H9 (cell line): ENCODE measurements around the gene TMEM135. TPM values are rescaled to one million over a fixed set of nuclear protein-coding genes. Genes with fewer than 3 reads are reported as not detected.
"Not testable (repeated sequence)": the region's sequence is repeated elsewhere in the genome, so short reads cannot be mapped to it uniquely, and the experiment has no call there.

Experiments used
- DNase-seq: peaks from one replicate; pipeline ENCODE4 v3.0.0-alpha.2; 2017
- H2AFZ ChIP-seq: one replicate; pipeline ENCODE4 v1.6.1; 2013; ENCODE audit warnings: mild to moderate bottlenecking, low read length, control low read depth, moderate library complexity
- H2AK5ac ChIP-seq: 2 replicates; pipeline ENCODE4 v1.6.1; 2013; ENCODE audit warnings: low read length, control low read depth, mixed read lengths; ENCODE audit not compliant: insufficient read length
- H2BK120ac ChIP-seq: one replicate; pipeline ENCODE4 v1.6.1; 2013; ENCODE audit warnings: low read depth, mild to moderate bottlenecking, low read length, control low read depth, inconsistent platforms; ENCODE audit not compliant: poor library complexity, severe bottlenecking
- H2BK12ac ChIP-seq: 2 replicates; pipeline ENCODE4 v1.6.1; 2013; ENCODE audit warnings: low read length, control low read depth, mixed read lengths, low read depth; ENCODE audit not compliant: insufficient read length
- H2BK15ac ChIP-seq: 2 replicates; pipeline ENCODE4 v1.6.1; 2013; ENCODE audit warnings: low read depth, low read length, control low read depth
- H2BK20ac ChIP-seq: one replicate; pipeline ENCODE4 v1.6.1; 2013; ENCODE audit warnings: low read depth, mild to moderate bottlenecking, low read length, control low read depth, inconsistent platforms; ENCODE audit not compliant: poor library complexity, severe bottlenecking
- H2BK5ac ChIP-seq: 2 replicates; pipeline ENCODE4 v1.6.1; 2013; ENCODE audit warnings: low read length, control low read depth, mixed read lengths; ENCODE audit not compliant: insufficient read length
- H3K14ac ChIP-seq: 2 replicates; pipeline ENCODE4 v1.6.1; 2013; ENCODE audit warnings: low read length, control low read depth; ENCODE audit not compliant: insufficient read depth
- H3K18ac ChIP-seq: 2 replicates; pipeline ENCODE4 v1.6.1; 2013; ENCODE audit warnings: low read depth, mild to moderate bottlenecking, mixed read lengths, low read length, control low read depth; ENCODE audit not compliant: insufficient read length
- H3K23ac ChIP-seq: 2 replicates; pipeline ENCODE4 v1.6.1; 2013; ENCODE audit warnings: low read length, control low read depth, mixed read lengths, low read depth; ENCODE audit not compliant: insufficient read length
- H3K23me2 ChIP-seq: 2 replicates; pipeline ENCODE4 v1.6.1; 2013; ENCODE audit warnings: low read depth, mild to moderate bottlenecking, mixed read lengths, low read length, control low read depth; ENCODE audit not compliant: insufficient read length, poor library complexity, severe bottlenecking
- H3K27ac ChIP-seq: 2 replicates; pipeline ENCODE4 v1.5.1; 2013; ENCODE audit warnings: low read length, control low read depth, mixed read lengths, low read depth; ENCODE audit not compliant: insufficient read length
- H3K27me3 ChIP-seq: 2 replicates; pipeline ENCODE4 v1.6.1; 2013; ENCODE audit warnings: low read length, control low read depth, inconsistent platforms; ENCODE audit not compliant: insufficient read depth
- H3K4ac ChIP-seq: 2 replicates; pipeline ENCODE4 v1.6.1; 2013; ENCODE audit warnings: low read depth, mild to moderate bottlenecking, control low read depth, inconsistent platforms, low read length, moderate library complexity
- H3K4me1 ChIP-seq: 2 replicates; pipeline ENCODE4 v1.6.1; 2013; ENCODE audit warnings: low read length, control low read depth, inconsistent platforms; ENCODE audit not compliant: insufficient read depth
- H3K4me2 ChIP-seq: 2 replicates; pipeline ENCODE4 v1.6.1; 2013; ENCODE audit warnings: low read length, control low read depth, mixed read lengths; ENCODE audit not compliant: insufficient read length, insufficient read depth
- H3K56ac ChIP-seq: 2 replicates; pipeline ENCODE4 v1.6.1; 2013; ENCODE audit warnings: low read depth, mild to moderate bottlenecking, mixed read lengths, low read length, control low read depth; ENCODE audit not compliant: insufficient read length
- H3K79me1 ChIP-seq: 2 replicates; pipeline ENCODE4 v1.6.1; 2013; ENCODE audit warnings: low read depth, mild to moderate bottlenecking, moderate library complexity, low read length, control low read depth, inconsistent platforms; ENCODE audit not compliant: insufficient read depth, poor library complexity, severe bottlenecking
- H3K79me2 ChIP-seq: 2 replicates; pipeline ENCODE4 v1.6.1; 2013; ENCODE audit warnings: low read length, control low read depth, inconsistent platforms; ENCODE audit not compliant: insufficient read depth
- H3K9ac ChIP-seq: 2 replicates; pipeline ENCODE4 v1.6.1; 2013; ENCODE audit warnings: low read length, control low read depth, mixed read lengths; ENCODE audit not compliant: insufficient read length; ENCODE audit errors: extremely low read depth
- H3K9me3 ChIP-seq: one replicate; pipeline ENCODE4 v1.6.1; 2013; ENCODE audit warnings: low read depth, low read length, inconsistent platforms; ENCODE audit not compliant: control insufficient read depth
- H3T11ph ChIP-seq: one replicate; pipeline ENCODE4 v1.6.1; 2013; ENCODE audit warnings: mild to moderate bottlenecking, low read length, control low read depth, inconsistent platforms
- H4K20me1 ChIP-seq: one replicate; pipeline ENCODE4 v1.6.1; 2013; ENCODE audit not compliant: control insufficient read depth, insufficient read length, insufficient read depth
- H4K5ac ChIP-seq: 2 replicates; pipeline ENCODE4 v1.6.1; 2013; ENCODE audit warnings: low read depth, mild to moderate bottlenecking, mixed read lengths, low read length, control low read depth; ENCODE audit not compliant: insufficient read length
- H4K8ac ChIP-seq: replicated peaks from 2 replicates; pipeline ENCODE4 v1.6.1; 2013; ENCODE audit warnings: low read length, control low read depth, mixed read lengths, low read depth; ENCODE audit not compliant: insufficient read length
- H4K91ac ChIP-seq: 2 replicates; pipeline ENCODE4 v1.6.1; 2013; ENCODE audit warnings: low read depth, mild to moderate bottlenecking, moderate library complexity, mixed read lengths, low read length, control low read depth; ENCODE audit not compliant: insufficient read length
- H3K27ac Mint-ChIP-seq, 3 experiments: 2 replicates in 2 of 3; 3 replicates in 1 of 3; pipeline ENCODE4 v1.8.0; 2020 to 2021; ENCODE audit warnings: mixed read lengths in 3 of 3, mild to moderate bottlenecking in 1 of 3, moderate library complexity in 1 of 3
- H3K27me3 Mint-ChIP-seq: 2 replicates; pipeline ENCODE4 v1.8.0; 2021; ENCODE audit warnings: low read depth, mild to moderate bottlenecking, moderate library complexity, mixed read lengths
- H3K36me3 Mint-ChIP-seq, 3 experiments: 2 replicates in 2 of 3; 3 replicates in 1 of 3; pipeline ENCODE4 v1.8.0; 2020 to 2021; ENCODE audit warnings: low read depth in 3 of 3, mixed read lengths in 3 of 3; ENCODE audit not compliant: insufficient read depth in 1 of 3
- H3K4me1 Mint-ChIP-seq, 2 experiments: 2 replicates each; pipeline ENCODE4 v1.8.0; 2020; ENCODE audit warnings: mixed read lengths in 2 of 2
- H3K4me3 Mint-ChIP-seq, 2 experiments: 2 replicates in 1 of 2; 3 replicates in 1 of 2; pipeline ENCODE4 v1.8.0; 2020 to 2021; ENCODE audit warnings: mild to moderate bottlenecking in 2 of 2, mixed read lengths in 2 of 2, moderate library complexity in 1 of 2
- H3K9me3 Mint-ChIP-seq, 2 experiments: 2 replicates in 1 of 2; 3 replicates in 1 of 2; pipeline ENCODE4 v1.8.0; 2020; ENCODE audit warnings: mild to moderate bottlenecking in 2 of 2, mixed read lengths in 2 of 2, moderate library complexity in 1 of 2
- CTCF ChIP-seq: fragments of 200-600 bp; sonication (generic); conservative IDR thresholded peaks from 3 replicates; pipeline ENCODE4 v1.8.0; 2021; ENCODE audit warnings: antibody characterized with exemption, mild to moderate bottlenecking
- whole genome bisulfite sequencing: extraction: QIAGEN DNeasy Blood & Tissue Kit; methylation state at CpG from one replicate; pipeline ENCODE4 v1.1.7; 2013; ENCODE audit warnings: missing lambda C conversion rate, low lambda C conversion rate, mixed read lengths; ENCODE audit not compliant: insufficient read length; ENCODE audit errors: extremely low coverage; 5-methylcytosine and 5-hydroxymethylcytosine counted together
- total RNA-seq: library from RNA; stranded (reverse); gene quantifications from 2 replicates; pipeline ENCODE4 v1.2.1, GENCODE V29; 2021

TMEM135 gene
- total RNA-seq, 1 experiment from 2014 or later, result 25.2 TPM

GRCh38 chr11:87266751-87267150 is 229.0 kb downstream of the TMEM135 start:
- H3T11ph ChIP-seq, result no peak overlapping the region
- Mint-ChIP-seq H3K27ac (no peak overlapping the region; a peak in 1 of 7 replicates), H3K27me3 (no peaks in the 10 kb centered on the region), H3K9me3 (no peaks in the 10 kb centered on the region), H3K36me3 (no peaks in the 10 kb centered on the region), H3K4me1 (no peaks in the 10 kb centered on the region), H3K4me3 (no peak overlapping the region)
- no peak overlapping the region for H4K8ac ChIP-seq
- H2BK15ac ChIP-seq, result no peak overlapping the region
- H4K20me1 ChIP-seq, result no peaks in the 10 kb centered on the region
- H2BK20ac ChIP-seq, result no peak overlapping the region
- H3K14ac ChIP-seq, result no peak overlapping the region
- H3K9me3 ChIP-seq, result no peaks in the 10 kb centered on the region
- no peak overlapping the region for H4K91ac ChIP-seq
- TF ChIP-seq CTCF, result no peak
- no peak overlapping the region for H2BK5ac ChIP-seq
- no peak for DNase-seq
- H2BK120ac ChIP-seq, result no peak overlapping the region
- no peaks in the 10 kb centered on the region for H3K4me1 ChIP-seq
- H3K56ac ChIP-seq, result no peak overlapping the region
- no peaks in the 10 kb centered on the region for H3K79me2 ChIP-seq
- no peak overlapping the region for H2BK12ac ChIP-seq
- H3K18ac ChIP-seq, result no peak overlapping the region
- no peak overlapping the region for H3K4me2 ChIP-seq
- no peak overlapping the region for H3K9ac ChIP-seq
- H3K27ac ChIP-seq, result no peak overlapping the region
- no peaks in the 10 kb centered on the region for H3K27me3 ChIP-seq
- no peak overlapping the region for H2AFZ ChIP-seq
- WGBS, result no CpG with 5 or more reads among the region's 2 CpGs
- no peaks in the 10 kb centered on the region for H3K23me2 ChIP-seq
- no peak overlapping the region for H2AK5ac ChIP-seq
- no peak overlapping the region for H3K4ac ChIP-seq
- no peaks in the 10 kb centered on the region for H3K79me1 ChIP-seq
- no peak overlapping the region for H4K5ac ChIP-seq
- H3K23ac ChIP-seq, result no peak overlapping the region

- WGBS, result no CpG with 5 or more reads among the region's 4 CpGs
- not testable (repeated sequence) for H3K4me1 Mint-ChIP-seq
Observed at GRCh38 chr11:87271951-87272350, 234.2 kb downstream of the TMEM135 start.

More at GRCh38 chr11:87271951-87272350, 234.2 kb downstream of the TMEM135 start:
- not testable (repeated sequence) for H3K27ac Mint-ChIP-seq, H3K27me3 Mint-ChIP-seq, H2AFZ ChIP-seq, H3K4me2 ChIP-seq, H4K20me1 ChIP-seq, H3K27ac ChIP-seq, DNase-seq, H3K18ac ChIP-seq, H2BK20ac ChIP-seq, H3K23ac ChIP-seq, H2BK15ac ChIP-seq, H3K27me3 ChIP-seq, H3K4me1 ChIP-seq, H4K5ac ChIP-seq, H4K91ac ChIP-seq, H2AK5ac ChIP-seq, H3K23me2 ChIP-seq, H3K79me1 ChIP-seq, H3K14ac ChIP-seq, H3K9me3 ChIP-seq, H2BK12ac ChIP-seq, H3K36me3 Mint-ChIP-seq, H2BK120ac ChIP-seq, H4K8ac ChIP-seq, H3K9me3 Mint-ChIP-seq, H3K4me3 Mint-ChIP-seq, H3K79me2 ChIP-seq, H3K4ac ChIP-seq, H3T11ph ChIP-seq, H3K9ac ChIP-seq, H2BK5ac ChIP-seq, H3K56ac ChIP-seq
